ENCODE data around the gene CBX6. TPM values are rescaled to one million over a fixed set of nuclear protein-coding genes. Genes with fewer than 3 reads are reported as not detected.

Gene CBX6
- total and polyA plus RNA-seq, 3 experiments from 2014 or later: 10.8 to 171 (median 159) TPM

- Histone ChIP-seq H3K27ac (ENCODE audit: low read depth, low read length) (no peak overlapping the region), H3K4me3 (ENCODE audit: low read length) (no peak overlapping the region), H3K9me3 (ENCODE audit: low read length) (no peaks in the 10 kb centered on the region), H3K27me3 (ENCODE audit: insufficient read depth, low read length, poor library complexity, severe bottlenecking) (no peaks in the 10 kb centered on the region), H3K36me3 (ENCODE audit: insufficient read depth, low read length) (no peaks in the 10 kb centered on the region), H3K4me1 (ENCODE audit: insufficient read depth, low read length) (no peaks in the 10 kb centered on the region)
- ChIA-PET CTCF (interaction anchor here (1.4 kb wide), 1 partner anchor 15 kb away, joined by 4 read pairs; no protein-coding TSS in a partner anchor), POLR2A (no interaction called here)
- DNase-seq: no peak
- Mint-ChIP-seq H3K27me3 (peaks cover 0 to 3% of the 10 kb centered on the region in 2 donors), H3K36me3 (peaks cover 0 to 9% (median 2%) of the 10 kb centered on the region in 3 donors), H3K4me3 (no peak overlapping the region), H3K9me3 (peaks cover 0 to 3% (median 0%) of the 10 kb centered on the region in 5 donors), H3K27ac (no peak overlapping the region), H3K4me1 (no peaks in the 10 kb centered on the region)
Observed at GRCh38 chr22:38827510-38827909, 44.5 kb downstream of the CBX6 start.

GRCh38 chr22:38826801-38827200, 45.2 kb downstream of the CBX6 start:
- Mint-ChIP-seq H3K27ac (no peak overlapping the region), H3K4me3 (no peak overlapping the region), H3K9me3 (peaks cover 0 to 3% (median 0%) of the 10 kb centered on the region in 5 donors), H3K27me3 (peaks cover 0 to 3% of the 10 kb centered on the region in 2 donors), H3K4me1 (no peaks in the 10 kb centered on the region), H3K36me3 (peaks cover 0 to 9% (median 2%) of the 10 kb centered on the region in 3 donors)
- Histone ChIP-seq H3K4me1 (ENCODE audit: insufficient read depth, low read length) (no peaks in the 10 kb centered on the region), H3K27me3 (ENCODE audit: insufficient read depth, low read length, poor library complexity, severe bottlenecking) (no peaks in the 10 kb centered on the region), H3K4me3 (ENCODE audit: low read length) (no peak overlapping the region), H3K27ac (ENCODE audit: low read depth, low read length) (no peak overlapping the region), H3K9me3 (ENCODE audit: low read length) (no peaks in the 10 kb centered on the region), H3K36me3 (ENCODE audit: insufficient read depth, low read length) (no peaks in the 10 kb centered on the region)
- ChIA-PET CTCF (no interaction called here), POLR2A (no interaction called here)
- DNase-seq: no peak

- no peak overlapping the region for H3K27ac ChIP-seq (ENCODE audit: low read depth, low read length)
- H3K4me1 Mint-ChIP-seq: no peaks in the 10 kb centered on the region
- DNase-seq: no peak
- no peaks in the 10 kb centered on the region for H3K4me1 ChIP-seq (ENCODE audit: insufficient read depth, low read length)
- H3K4me3 Mint-ChIP-seq: no peak overlapping the region
- H3K4me3 ChIP-seq (ENCODE audit: low read length): no peak overlapping the region
- POLR2A ChIA-PET: no interaction called here
- peaks cover 0 to 3% of the 10 kb centered on the region in 2 donors for H3K27me3 Mint-ChIP-seq
- CTCF ChIA-PET: no interaction called here
- peaks cover 0 to 9% (median 2%) of the 10 kb centered on the region in 3 donors for H3K36me3 Mint-ChIP-seq
- H3K36me3 ChIP-seq (ENCODE audit: insufficient read depth, low read length): no peaks in the 10 kb centered on the region
- H3K9me3 Mint-ChIP-seq: peaks cover 0 to 3% (median 0%) of the 10 kb centered on the region in 5 donors
- H3K27ac Mint-ChIP-seq: no peak overlapping the region
- no peaks in the 10 kb centered on the region for H3K27me3 ChIP-seq (ENCODE audit: insufficient read depth, low read length, poor library complexity, severe bottlenecking)
- H3K9me3 ChIP-seq (ENCODE audit: low read length): no peaks in the 10 kb centered on the region
Observed at GRCh38 chr22:38826386-38826785, 45.6 kb downstream of the CBX6 start.

- Histone ChIP-seq H3K27ac (ENCODE audit: low read depth, low read length) (no peak overlapping the region), H3K4me1 (ENCODE audit: insufficient read depth, low read length) (no peaks in the 10 kb centered on the region), H3K36me3 (ENCODE audit: insufficient read depth, low read length) (no peaks in the 10 kb centered on the region), H3K27me3 (ENCODE audit: insufficient read depth, low read length, poor library complexity, severe bottlenecking) (no peaks in the 10 kb centered on the region), H3K9me3 (ENCODE audit: low read length) (no peaks in the 10 kb centered on the region), H3K4me3 (ENCODE audit: low read length) (no peak overlapping the region)
- Mint-ChIP-seq H3K27ac (no peak overlapping the region), H3K36me3 (peaks cover 0 to 9% (median 2%) of the 10 kb centered on the region in 3 donors), H3K27me3 (peaks cover 0 to 4% of the 10 kb centered on the region in 2 donors), H3K4me1 (no peaks in the 10 kb centered on the region), H3K9me3 (peaks cover 0 to 3% (median 0%) of the 10 kb centered on the region in 5 donors), H3K4me3 (no peak overlapping the region)
- peak in 3 of 5 donors; percentile 13 to 29 (median 17) for DNase-seq
- ChIA-PET CTCF (no interaction called here), POLR2A (no interaction called here)
Observed at GRCh38 chr22:38824585-38824984, 47.4 kb downstream of the CBX6 start.

GRCh38 chr22:38823637-38824036, 48.4 kb downstream of the CBX6 start:
- no peaks in the 10 kb centered on the region for H3K4me1 Mint-ChIP-seq
- Histone ChIP-seq H3K27me3 (ENCODE audit: insufficient read depth, low read length, poor library complexity, severe bottlenecking) (no peaks in the 10 kb centered on the region), H3K4me3 (ENCODE audit: low read length) (no peak overlapping the region), H3K4me1 (ENCODE audit: insufficient read depth, low read length) (no peaks in the 10 kb centered on the region), H3K36me3 (ENCODE audit: insufficient read depth, low read length) (no peaks in the 10 kb centered on the region), H3K27ac (ENCODE audit: low read depth, low read length) (no peak overlapping the region), H3K9me3 (ENCODE audit: low read length) (no peaks in the 10 kb centered on the region)
- POLR2A ChIA-PET: interaction anchor here (0.6 kb wide), 1 partner anchor 575 kb away, joined by 6 read pairs; no protein-coding TSS in a partner anchor
- DNase-seq: no peak
- H3K36me3 Mint-ChIP-seq: peaks cover 0 to 9% (median 2%) of the 10 kb centered on the region in 3 donors
- H3K27me3 Mint-ChIP-seq: peaks cover 0 to 2% of the 10 kb centered on the region in 2 donors
- no peak overlapping the region for H3K27ac Mint-ChIP-seq
- H3K9me3 Mint-ChIP-seq: peaks cover 0 to 3% (median 0%) of the 10 kb centered on the region in 5 donors
- H3K4me3 Mint-ChIP-seq: no peak overlapping the region
- CTCF ChIA-PET: no interaction called here

GRCh38 chr22:38823076-38823475, 48.9 kb downstream of the CBX6 start:
- ChIA-PET POLR2A (no interaction called here), CTCF (no interaction called here)
- H3K4me1 Mint-ChIP-seq: no peaks in the 10 kb centered on the region
- no peaks in the 10 kb centered on the region for H3K27me3 ChIP-seq (ENCODE audit: insufficient read depth, low read length, poor library complexity, severe bottlenecking)
- no peak overlapping the region for H3K4me3 ChIP-seq (ENCODE audit: low read length)
- DNase-seq: no peak
- H3K36me3 Mint-ChIP-seq: peaks cover 0 to 9% (median 2%) of the 10 kb centered on the region in 3 donors
- no peak overlapping the region for H3K27ac Mint-ChIP-seq
- no peak overlapping the region for H3K4me3 Mint-ChIP-seq
- H3K4me1 ChIP-seq (ENCODE audit: insufficient read depth, low read length): no peaks in the 10 kb centered on the region
- no peaks in the 10 kb centered on the region for H3K9me3 ChIP-seq (ENCODE audit: low read length)
- peaks cover 0 to 2% of the 10 kb centered on the region in 2 donors for H3K27me3 Mint-ChIP-seq
- no peaks in the 10 kb centered on the region for H3K36me3 ChIP-seq (ENCODE audit: insufficient read depth, low read length)
- H3K27ac ChIP-seq (ENCODE audit: low read depth, low read length): no peak overlapping the region
- H3K9me3 Mint-ChIP-seq: peaks cover 0 to 3% (median 0%) of the 10 kb centered on the region in 5 donors

- no peak overlapping the region for H3K27ac ChIP-seq (ENCODE audit: low read depth, low read length)
- H3K9me3 ChIP-seq (ENCODE audit: low read length): no peaks in the 10 kb centered on the region
- no peak overlapping the region for H3K4me3 ChIP-seq (ENCODE audit: low read length)
- POLR2A ChIA-PET: no interaction called here
- CTCF ChIA-PET: interaction anchor here (1.2 kb wide), 1 partner anchor 23 kb away, joined by 3 read pairs; no protein-coding TSS in a partner anchor
- H3K4me1 ChIP-seq (ENCODE audit: insufficient read depth, low read length): no peaks in the 10 kb centered on the region
- Mint-ChIP-seq H3K4me3 (no peak overlapping the region), H3K4me1 (no peaks in the 10 kb centered on the region), H3K36me3 (peaks cover 0 to 4% (median 2%) of the 10 kb centered on the region in 3 donors), H3K27me3 (peaks cover 0 to 2% of the 10 kb centered on the region in 2 donors), H3K9me3 (peaks cover 0 to 3% (median 0%) of the 10 kb centered on the region in 5 donors), H3K27ac (no peak overlapping the region)
- H3K36me3 ChIP-seq (ENCODE audit: insufficient read depth, low read length): no peaks in the 10 kb centered on the region
- no peak for DNase-seq
- H3K27me3 ChIP-seq (ENCODE audit: insufficient read depth, low read length, poor library complexity, severe bottlenecking): no peaks in the 10 kb centered on the region
Observed at GRCh38 chr22:38820020-38820419, 52.0 kb downstream of the CBX6 start.

- ChIA-PET POLR2A (no interaction called here), CTCF (interaction anchor here (1.2 kb wide), 1 partner anchor 24 kb away, joined by 3 read pairs; no protein-coding TSS in a partner anchor)
- peaks cover 0 to 5% of the 10 kb centered on the region in 2 donors for H3K27me3 Mint-ChIP-seq
- Histone ChIP-seq H3K4me3 (ENCODE audit: low read length) (no peak overlapping the region), H3K36me3 (ENCODE audit: insufficient read depth, low read length) (no peaks in the 10 kb centered on the region), H3K27me3 (ENCODE audit: insufficient read depth, low read length, poor library complexity, severe bottlenecking) (no peaks in the 10 kb centered on the region), H3K4me1 (ENCODE audit: insufficient read depth, low read length) (no peaks in the 10 kb centered on the region), H3K9me3 (ENCODE audit: low read length) (no peaks in the 10 kb centered on the region), H3K27ac (ENCODE audit: low read depth, low read length) (no peak overlapping the region)
- H3K4me1 Mint-ChIP-seq: no peaks in the 10 kb centered on the region
- peak overlapping the region in 1 of 8 donors; percentile 64 for H3K27ac Mint-ChIP-seq
- DNase-seq: no peak
- H3K9me3 Mint-ChIP-seq: peaks cover 0 to 2% (median 0%) of the 10 kb centered on the region in 5 donors
- H3K36me3 Mint-ChIP-seq: peaks cover 0 to 4% (median 2%) of the 10 kb centered on the region in 3 donors
- H3K4me3 Mint-ChIP-seq: no peak overlapping the region
Observed at GRCh38 chr22:38819387-38819940, 52.6 kb downstream of the CBX6 start.
